Liver (tissue), 9 donors: ENCODE data around the gene NUP153. TPM values are rescaled to one million over a fixed set of nuclear protein-coding genes. Genes with fewer than 3 reads are reported as not detected.

ENCODE experiments used
- DNase-seq: peaks from one replicate; pipeline ENCODE4 v3.0.0-alpha.2; 2017; ENCODE audit warnings: low spot score
- H3K27ac ChIP-seq, 2 donors: one replicate each; pipeline ENCODE4 v1.7.0; 2013; ENCODE audit warnings: inconsistent platforms in 2 of 2, low read length in 2 of 2, control low read depth in 1 of 2, low read depth in 1 of 2, mild to moderate bottlenecking in 1 of 2
- H3K27me3 ChIP-seq, 4 donors: one replicate each; pipeline versions ENCODE4 v1.6.1 to v1.7.0; 2013; ENCODE audit warnings: low read length in 3 of 4, inconsistent platforms in 1 of 4, mild to moderate bottlenecking in 1 of 4, moderate library complexity in 1 of 4; ENCODE audit not compliant: control insufficient read depth in 4 of 4, insufficient read depth in 4 of 4
- H3K36me3 ChIP-seq, 4 donors: one replicate each; pipeline versions ENCODE4 v1.6.1 to v1.7.0; 2013; ENCODE audit warnings: low read length in 3 of 4, mild to moderate bottlenecking in 3 of 4, low read depth in 1 of 4, moderate library complexity in 1 of 4; ENCODE audit not compliant: control insufficient read depth in 4 of 4, insufficient read depth in 3 of 4
- H3K4me1 ChIP-seq, 4 donors: one replicate each; pipeline versions ENCODE4 v1.6.1 to v1.7.0; 2013; ENCODE audit warnings: low read length in 3 of 4, mild to moderate bottlenecking in 3 of 4, moderate library complexity in 1 of 4; ENCODE audit not compliant: control insufficient read depth in 4 of 4, insufficient read depth in 4 of 4
- H3K4me3 ChIP-seq, 3 donors: one replicate each; pipeline versions ENCODE4 v1.6.1 to v1.7.0; 2013; ENCODE audit warnings: low read length in 3 of 3, control low read depth in 1 of 3, low read depth in 1 of 3, mild to moderate bottlenecking in 1 of 3
- H3K9ac ChIP-seq, 2 donors: one replicate each; pipeline ENCODE4 v1.7.0; 2013; ENCODE audit warnings: low read length in 2 of 2, mild to moderate bottlenecking in 2 of 2, moderate library complexity in 2 of 2, control low read depth in 1 of 2, low read depth in 1 of 2
- H3K9me3 ChIP-seq, 4 donors: one replicate each; pipeline versions ENCODE4 v1.6.1 to v1.7.0; 2013; ENCODE audit warnings: low read length in 3 of 4; ENCODE audit not compliant: control insufficient read depth in 4 of 4
- EGR1 ChIP-seq, 2 donors: IDR thresholded peaks; 2 replicates each; pipeline ENCODE4 v1.6.1; 2016 to 2018; ENCODE audit warnings: antibody characterized with exemption in 2 of 2, low read depth in 2 of 2
- FOXA1 ChIP-seq: IDR thresholded peaks from 2 replicates; pipeline ENCODE4 v1.6.1; 2016; ENCODE audit warnings: antibody characterized with exemption
- FOXA2 ChIP-seq: IDR thresholded peaks from 2 replicates; pipeline ENCODE4 v1.6.1; 2016; ENCODE audit warnings: antibody characterized with exemption
- GABPA ChIP-seq, 2 donors: IDR thresholded peaks in 1 of 2; conservative IDR thresholded peaks in 1 of 2; 2 replicates each; pipeline ENCODE4 v1.6.1; 2016; ENCODE audit warnings: antibody characterized with exemption in 2 of 2, mild to moderate bottlenecking in 1 of 2, moderate library complexity in 1 of 2
- HNF4G ChIP-seq: IDR thresholded peaks from 2 replicates; pipeline ENCODE4 v1.6.1; 2016; ENCODE audit warnings: antibody characterized with exemption
- JUND ChIP-seq, 2 donors: IDR thresholded peaks; 2 replicates each; pipeline ENCODE4 v1.6.1; 2016; ENCODE audit warnings: antibody characterized with exemption in 2 of 2
- NR2F2 ChIP-seq: IDR thresholded peaks from 2 replicates; pipeline ENCODE4 v1.6.1; 2016; ENCODE audit warnings: antibody characterized with exemption
- RAD21 ChIP-seq, 2 donors: IDR thresholded peaks; 2 replicates each; pipeline ENCODE4 v1.6.1; 2016; ENCODE audit warnings: antibody characterized with exemption in 2 of 2, mild to moderate bottlenecking in 2 of 2
- RXRA ChIP-seq, 2 donors: IDR thresholded peaks; 2 replicates each; pipeline ENCODE4 v1.6.1; 2017 to 2018; ENCODE audit warnings: antibody characterized with exemption in 2 of 2, mild to moderate bottlenecking in 1 of 2
- SP1 ChIP-seq: IDR thresholded peaks from 2 replicates; pipeline ENCODE4 v1.6.1; 2018; ENCODE audit warnings: antibody characterized with exemption, mild to moderate bottlenecking
- TAF1 ChIP-seq: conservative IDR thresholded peaks from 2 replicates; pipeline ENCODE4 v1.6.1; 2016; ENCODE audit warnings: antibody characterized with exemption, mild to moderate bottlenecking
- YY1 ChIP-seq: IDR thresholded peaks from 2 replicates; pipeline ENCODE4 v1.6.1; 2016; ENCODE audit warnings: antibody characterized with exemption, mild to moderate bottlenecking
- WGBS: extraction: QIAGEN DNeasy Blood & Tissue Kit; methylation state at CpG from one replicate; pipeline ENCODE4 v1.1.7; 2013; 5-methylcytosine and 5-hydroxymethylcytosine counted together
- polyA plus RNA-seq, 2 donors: library from polyadenylated mRNA; stranded (reverse) in 1 of 2; unstranded in 1 of 2; fragments of 200-250 nt in 1 of 2; fragments of >200 nt in 1 of 2; fragmentation: Nextera tagmentation in 1 of 2; extraction: Ambion mirVana in 1 of 2; gene quantifications; one replicate each; pipeline versions ENCODE4 v1.2.1 to v1.2.3, GENCODE V29; 2013 to 2015
- total RNA-seq, 2 donors: library from RNA; depleted of rRNA; stranded (reverse); fragments of >200 nt; gene quantifications; one replicate each; pipeline ENCODE4 v1.2.3, GENCODE V29; 2014
- TF ChIP-seq, protein P1 (sequence below): IDR thresholded peaks from 2 replicates; pipeline ENCODE4 v1.6.1; 2016; ENCODE audit warnings: antibody characterized with exemption
- TF ChIP-seq, protein P2 (sequence below): IDR thresholded peaks from 2 replicates; pipeline ENCODE4 v1.6.1; 2016; ENCODE audit warnings: antibody characterized with exemption
- TF ChIP-seq, protein P3 (sequence below): IDR thresholded peaks from 2 replicates; pipeline ENCODE4 v1.6.1; 2016; ENCODE audit warnings: antibody characterized with exemption
- TF ChIP-seq, protein P4 (sequence below): fragments of 150-350 bp; IDR thresholded peaks from 2 replicates; pipeline ENCODE4 v1.5.1; 2017; ENCODE audit warnings: improper control_type of control experiment, low read depth, low read length; ENCODE audit not compliant: missing input control
- TF ChIP-seq, protein P5 (sequence below): IDR thresholded peaks from 2 replicates; pipeline ENCODE4 v1.6.1; 2016; ENCODE audit warnings: antibody characterized with exemption, mild to moderate bottlenecking
- donor health status: healthy.
- donor health status: healthy.
- donor health status: healthy.
- donor health status: healthy.
- donor health status: healthy.

NUP153 gene
- total and polyA plus RNA-seq, 4 donors, result 5.1 to 42.4 (median 14.4) TPM

DNA sequence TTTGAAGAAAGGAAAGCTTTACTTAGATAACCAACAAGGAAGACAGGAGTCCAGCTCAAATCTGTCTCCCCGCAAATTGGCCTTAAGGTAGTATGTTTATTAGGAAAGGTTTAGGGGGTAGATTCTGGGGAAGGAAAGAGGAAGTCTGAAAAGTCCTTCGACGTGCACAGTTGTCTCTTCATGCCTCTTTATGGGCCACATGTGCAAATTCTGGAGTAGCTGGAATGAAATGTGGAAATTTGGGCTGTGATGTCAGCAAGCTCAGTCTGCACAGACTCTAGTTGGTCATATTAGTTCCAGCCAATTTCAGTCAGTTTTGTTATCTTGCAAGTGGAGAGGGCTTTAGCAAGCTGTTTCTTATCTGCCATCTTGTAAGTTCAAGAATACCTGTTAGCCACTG lies 50.1 kb downstream of the NUP153 start:
- TF ChIP-seq YY1, result no peak
- TF ChIP-seq RXRA (IDR thresholded peaks at IDR 0.05), result no peak
- no peak for TF ChIP-seq GABPA (IDR thresholded peaks at IDR 0.05 in 1 of 2, conservative IDR thresholded peaks at IDR 0.05 in 1 of 2)
- TF ChIP-seq, protein P1, sequence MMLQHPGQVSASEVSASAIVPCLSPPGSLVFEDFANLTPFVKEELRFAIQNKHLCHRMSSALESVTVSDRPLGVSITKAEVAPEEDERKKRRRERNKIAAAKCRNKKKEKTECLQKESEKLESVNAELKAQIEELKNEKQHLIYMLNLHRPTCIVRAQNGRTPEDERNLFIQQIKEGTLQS, result no peak
- TF ChIP-seq, protein P2, sequence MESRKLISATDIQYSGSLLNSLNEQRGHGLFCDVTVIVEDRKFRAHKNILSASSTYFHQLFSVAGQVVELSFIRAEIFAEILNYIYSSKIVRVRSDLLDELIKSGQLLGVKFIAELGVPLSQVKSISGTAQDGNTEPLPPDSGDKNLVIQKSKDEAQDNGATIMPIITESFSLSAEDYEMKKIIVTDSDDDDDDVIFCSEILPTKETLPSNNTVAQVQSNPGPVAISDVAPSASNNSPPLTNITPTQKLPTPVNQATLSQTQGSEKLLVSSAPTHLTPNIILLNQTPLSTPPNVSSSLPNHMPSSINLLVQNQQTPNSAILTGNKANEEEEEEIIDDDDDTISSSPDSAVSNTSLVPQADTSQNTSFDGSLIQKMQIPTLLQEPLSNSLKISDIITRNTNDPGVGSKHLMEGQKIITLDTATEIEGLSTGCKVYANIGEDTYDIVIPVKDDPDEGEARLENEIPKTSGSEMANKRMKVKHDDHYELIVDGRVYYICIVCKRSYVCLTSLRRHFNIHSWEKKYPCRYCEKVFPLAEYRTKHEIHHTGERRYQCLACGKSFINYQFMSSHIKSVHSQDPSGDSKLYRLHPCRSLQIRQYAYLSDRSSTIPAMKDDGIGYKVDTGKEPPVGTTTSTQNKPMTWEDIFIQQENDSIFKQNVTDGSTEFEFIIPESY, result no peak
- no peak for TF ChIP-seq HNF4G
- TF ChIP-seq FOXA2, result no peak
- no peak for TF ChIP-seq NR2F2
- TF ChIP-seq, protein P3, sequence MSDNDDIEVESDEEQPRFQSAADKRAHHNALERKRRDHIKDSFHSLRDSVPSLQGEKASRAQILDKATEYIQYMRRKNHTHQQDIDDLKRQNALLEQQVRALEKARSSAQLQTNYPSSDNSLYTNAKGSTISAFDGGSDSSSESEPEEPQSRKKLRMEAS, result no peak
- TF ChIP-seq RAD21 (IDR thresholded peaks at IDR 0.05), result no peak
- TF ChIP-seq JUND (IDR thresholded peaks at IDR 0.05), result no peak
- no peak for TF ChIP-seq FOXA1
- Histone ChIP-seq H3K9me3 (no peaks in the 10 kb centered on the region), H3K36me3 (peaks cover 7 to 26% (median 21%) of the 10 kb centered on the region in 4 donors), H3K4me1 (no peaks in the 10 kb centered on the region), H3K27me3 (no peaks in the 10 kb centered on the region), H3K4me3 (no peak overlapping the region), H3K9ac (no peak overlapping the region), H3K27ac (no peak overlapping the region)
- no peak for DNase-seq
- WGBS, result 83% methylated on average over 3 of the region's 3 CpGs

DNA sequence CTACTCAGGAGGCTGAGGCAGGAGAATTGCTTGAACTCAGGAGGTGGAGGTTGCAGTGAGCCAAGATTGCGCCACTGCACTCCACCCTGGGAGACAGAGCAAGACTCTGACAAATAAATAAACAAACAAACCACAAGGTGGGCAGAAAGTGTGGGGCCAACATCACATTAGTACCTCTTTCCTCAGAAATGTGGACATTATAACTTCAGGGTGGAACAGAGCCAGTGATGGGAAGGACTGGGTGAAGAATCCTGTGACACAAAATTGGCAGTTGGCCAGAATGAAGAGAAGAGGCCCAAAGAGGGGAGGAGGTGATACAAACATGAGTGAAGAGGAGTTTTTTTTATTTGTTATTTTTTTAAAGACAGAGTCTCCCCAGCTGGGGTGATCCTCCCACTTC lies 50.6 kb downstream of the NUP153 start:
- no peak for DNase-seq
- no peak overlapping the region for H3K27ac ChIP-seq
- H3K4me3 ChIP-seq, result no peak overlapping the region
- TF ChIP-seq NR2F2, result no peak
- no peak for TF ChIP-seq HNF4G
- no peak for TF ChIP-seq SP1
- TF ChIP-seq, protein P2, result no peak
- no peak for TF ChIP-seq JUND (IDR thresholded peaks at IDR 0.05)
- 96% methylated on average over 1 of the region's 1 CpG for WGBS
- H3K9ac ChIP-seq, result no peak overlapping the region
- no peaks in the 10 kb centered on the region for H3K4me1 ChIP-seq
- no peaks in the 10 kb centered on the region for H3K9me3 ChIP-seq
- H3K36me3 ChIP-seq, result peaks cover 4 to 21% (median 18%) of the 10 kb centered on the region in 4 donors
- H3K27me3 ChIP-seq, result no peaks in the 10 kb centered on the region

DNA sequence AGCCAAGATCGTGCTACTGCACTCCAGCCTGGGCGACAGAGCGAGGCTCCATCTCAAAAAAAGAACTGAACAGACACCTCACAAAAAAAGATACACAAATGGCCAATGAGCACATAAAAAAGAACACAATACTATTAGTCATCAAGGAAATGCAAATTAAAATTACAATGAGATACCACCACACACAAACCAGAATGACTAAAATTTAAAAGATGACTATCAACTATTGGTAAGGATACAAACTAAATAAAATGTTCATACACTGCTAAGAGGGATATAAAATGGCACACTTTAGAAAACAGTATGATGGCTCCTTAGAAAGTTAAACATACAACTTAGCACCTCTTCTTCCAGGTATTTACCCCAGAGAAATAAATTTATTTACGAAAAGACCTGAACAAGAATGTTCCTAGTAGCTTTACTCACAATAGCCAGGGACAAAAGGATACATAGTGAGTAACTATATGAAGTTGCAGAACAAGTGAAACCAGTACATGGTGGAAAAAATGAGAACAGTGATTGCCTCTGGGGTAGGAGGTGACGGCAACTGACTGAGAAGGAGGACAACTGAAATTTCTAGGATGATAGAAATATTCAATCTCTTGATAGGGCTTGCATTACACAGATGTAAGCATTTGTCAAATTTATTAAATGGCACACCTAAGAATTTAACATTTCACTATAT lies 53.4 kb downstream of the NUP153 start:
- Histone ChIP-seq H3K27ac (no peak overlapping the region), H3K9ac (no peak overlapping the region), H3K9me3 (no peaks in the 10 kb centered on the region), H3K27me3 (no peaks in the 10 kb centered on the region), H3K4me3 (no peak overlapping the region), H3K4me1 (no peaks in the 10 kb centered on the region), H3K36me3 (peaks cover 2 to 18% (median 15%) of the 10 kb centered on the region in 4 donors)
- no peak for DNase-seq
- WGBS, result 79% methylated on average over 5 of the region's 5 CpGs
- TF ChIP-seq EGR1 (IDR thresholded peaks at IDR 0.05; ENCODE audit: low read depth in 2 of 2) (no peak), YY1 (no peak), TAF1 (no peak), RAD21 (IDR thresholded peaks at IDR 0.05) (no peak), FOXA2 (no peak), HNF4G (no peak), GABPA (IDR thresholded peaks at IDR 0.05 in 1 of 2, conservative IDR thresholded peaks at IDR 0.05 in 1 of 2) (no peak), FOXA1 (no peak), SP1 (no peak)
- TF ChIP-seq, protein P4, sequence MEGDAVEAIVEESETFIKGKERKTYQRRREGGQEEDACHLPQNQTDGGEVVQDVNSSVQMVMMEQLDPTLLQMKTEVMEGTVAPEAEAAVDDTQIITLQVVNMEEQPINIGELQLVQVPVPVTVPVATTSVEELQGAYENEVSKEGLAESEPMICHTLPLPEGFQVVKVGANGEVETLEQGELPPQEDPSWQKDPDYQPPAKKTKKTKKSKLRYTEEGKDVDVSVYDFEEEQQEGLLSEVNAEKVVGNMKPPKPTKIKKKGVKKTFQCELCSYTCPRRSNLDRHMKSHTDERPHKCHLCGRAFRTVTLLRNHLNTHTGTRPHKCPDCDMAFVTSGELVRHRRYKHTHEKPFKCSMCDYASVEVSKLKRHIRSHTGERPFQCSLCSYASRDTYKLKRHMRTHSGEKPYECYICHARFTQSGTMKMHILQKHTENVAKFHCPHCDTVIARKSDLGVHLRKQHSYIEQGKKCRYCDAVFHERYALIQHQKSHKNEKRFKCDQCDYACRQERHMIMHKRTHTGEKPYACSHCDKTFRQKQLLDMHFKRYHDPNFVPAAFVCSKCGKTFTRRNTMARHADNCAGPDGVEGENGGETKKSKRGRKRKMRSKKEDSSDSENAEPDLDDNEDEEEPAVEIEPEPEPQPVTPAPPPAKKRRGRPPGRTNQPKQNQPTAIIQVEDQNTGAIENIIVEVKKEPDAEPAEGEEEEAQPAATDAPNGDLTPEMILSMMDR, result no peak
- TF ChIP-seq, protein P5, sequence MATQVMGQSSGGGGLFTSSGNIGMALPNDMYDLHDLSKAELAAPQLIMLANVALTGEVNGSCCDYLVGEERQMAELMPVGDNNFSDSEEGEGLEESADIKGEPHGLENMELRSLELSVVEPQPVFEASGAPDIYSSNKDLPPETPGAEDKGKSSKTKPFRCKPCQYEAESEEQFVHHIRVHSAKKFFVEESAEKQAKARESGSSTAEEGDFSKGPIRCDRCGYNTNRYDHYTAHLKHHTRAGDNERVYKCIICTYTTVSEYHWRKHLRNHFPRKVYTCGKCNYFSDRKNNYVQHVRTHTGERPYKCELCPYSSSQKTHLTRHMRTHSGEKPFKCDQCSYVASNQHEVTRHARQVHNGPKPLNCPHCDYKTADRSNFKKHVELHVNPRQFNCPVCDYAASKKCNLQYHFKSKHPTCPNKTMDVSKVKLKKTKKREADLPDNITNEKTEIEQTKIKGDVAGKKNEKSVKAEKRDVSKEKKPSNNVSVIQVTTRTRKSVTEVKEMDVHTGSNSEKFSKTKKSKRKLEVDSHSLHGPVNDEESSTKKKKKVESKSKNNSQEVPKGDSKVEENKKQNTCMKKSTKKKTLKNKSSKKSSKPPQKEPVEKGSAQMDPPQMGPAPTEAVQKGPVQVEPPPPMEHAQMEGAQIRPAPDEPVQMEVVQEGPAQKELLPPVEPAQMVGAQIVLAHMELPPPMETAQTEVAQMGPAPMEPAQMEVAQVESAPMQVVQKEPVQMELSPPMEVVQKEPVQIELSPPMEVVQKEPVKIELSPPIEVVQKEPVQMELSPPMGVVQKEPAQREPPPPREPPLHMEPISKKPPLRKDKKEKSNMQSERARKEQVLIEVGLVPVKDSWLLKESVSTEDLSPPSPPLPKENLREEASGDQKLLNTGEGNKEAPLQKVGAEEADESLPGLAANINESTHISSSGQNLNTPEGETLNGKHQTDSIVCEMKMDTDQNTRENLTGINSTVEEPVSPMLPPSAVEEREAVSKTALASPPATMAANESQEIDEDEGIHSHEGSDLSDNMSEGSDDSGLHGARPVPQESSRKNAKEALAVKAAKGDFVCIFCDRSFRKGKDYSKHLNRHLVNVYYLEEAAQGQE, result no peak
